Urinary bladder (tissue), 4 donors: ENCODE data around the gene ASB15. TPM values are rescaled to one million over a fixed set of nuclear protein-coding genes. Genes with fewer than 3 reads are reported as not detected.
"Not testable (repeated sequence)": the region's sequence is repeated elsewhere in the genome, so short reads cannot be mapped to it uniquely, and the experiment has no call there.

Source experiments
- DNase-seq: peaks from one replicate; pipeline ENCODE4 v3.0.0-alpha.2; 2015; ENCODE audit errors: extremely low spot score
- H3K27ac ChIP-seq: one replicate; pipeline ENCODE4 v1.5.1; 2013; ENCODE audit warnings: low read depth, mild to moderate bottlenecking, moderate library complexity
- H3K36me3 ChIP-seq: one replicate; pipeline ENCODE4 v1.6.1; 2013; ENCODE audit warnings: mild to moderate bottlenecking, moderate library complexity; ENCODE audit not compliant: insufficient read depth
- H3K4me1 ChIP-seq: one replicate; pipeline ENCODE4 v1.6.1; 2013; ENCODE audit warnings: mild to moderate bottlenecking, moderate library complexity; ENCODE audit not compliant: insufficient read depth
- H3K4me3 ChIP-seq: one replicate; pipeline ENCODE4 v1.5.1; 2013; ENCODE audit warnings: low read depth, low read length
- WGBS: extraction: QIAGEN DNeasy Blood & Tissue Kit; methylation state at CpG from one replicate; pipeline ENCODE4 v1.1.7; 2013; 5-methylcytosine and 5-hydroxymethylcytosine counted together
- polyA plus RNA-seq: library from polyadenylated mRNA; stranded (reverse); fragments of 200-250 nt; gene quantifications from one replicate; pipeline ENCODE4 v1.2.3, GENCODE V29; 2013
- total RNA-seq: library from RNA; depleted of rRNA; stranded (reverse); fragments of >200 nt; gene quantifications from one replicate; pipeline ENCODE4 v1.2.3, GENCODE V29; 2014
- donor health status: healthy with polysubstance abuse.
- donor health status: healthy.

The ASB15 gene
- 0.11 TPM for total RNA-seq
- not detected for polyA plus RNA-seq

GRCh38 chr7:123601530-123601929 is at the start of gene ASB15:
Gene ASB15, plus strand, starts transcription at chr7:123601821. Its CDS starts 12,682 bp downstream, at chr7:123614503.
- Histone ChIP-seq H3K4me3 (no peak within 1 kb of the TSS), H3K36me3 (no peaks in the 10 kb centered on the region), H3K4me1 (no peaks in the 10 kb centered on the region), H3K27ac (no peak within 1 kb of the TSS)
- 67% methylated on average over 4 of the region's 4 CpGs for WGBS
- no peak for DNase-seq

GRCh38 chr7:123552134-123552533 is 49.5 kb upstream of the ASB15 start:
- not testable (repeated sequence) for H3K27ac ChIP-seq, H3K4me1 ChIP-seq, DNase-seq, H3K36me3 ChIP-seq, H3K4me3 ChIP-seq

- DNase-seq: no peak
- no peak overlapping the region for H3K27ac ChIP-seq
- H3K36me3 ChIP-seq: peaks cover 3% of the 10 kb centered on the region
- H3K4me1 ChIP-seq: peaks cover 2% of the 10 kb centered on the region
- WGBS: 97% methylated on average over 2 of the region's 2 CpGs
- no peak overlapping the region for H3K4me3 ChIP-seq
Measured at GRCh38 chr7:123552641-123553040, 49.0 kb upstream of the ASB15 start.

- Histone ChIP-seq H3K4me1 (peaks cover 2% of the 10 kb centered on the region), H3K4me3 (no peak overlapping the region), H3K36me3 (peaks cover 3% of the 10 kb centered on the region), H3K27ac (no peak overlapping the region)
- no peak for DNase-seq
- WGBS: 86% methylated on average over 3 of the region's 3 CpGs
Measured at GRCh38 chr7:123553159-123553558, 48.5 kb upstream of the ASB15 start.

- DNase-seq: no peak
- Histone ChIP-seq H3K36me3 (no peaks in the 10 kb centered on the region), H3K4me1 (peaks cover 2% of the 10 kb centered on the region), H3K27ac (no peak overlapping the region), H3K4me3 (no peak overlapping the region)
Measured at GRCh38 chr7:123555484-123555883, 46.1 kb upstream of the ASB15 start.

- 3% methylated on average over 12 of the region's 12 CpGs for WGBS
- H3K27ac ChIP-seq: peak overlapping the region; percentile 78
- peaks cover 2% of the 10 kb centered on the region for H3K4me1 ChIP-seq
- no peak for DNase-seq
- H3K36me3 ChIP-seq: no peaks in the 10 kb centered on the region
- peak overlapping the region; percentile 82 for H3K4me3 ChIP-seq
Measured at GRCh38 chr7:123557016-123557397, 44.6 kb upstream of the ASB15 start.

GRCh38 chr7:123557398-123558288 is 44.0 kb upstream of the ASB15 start, which contains the start of gene NDUFA5:
Gene NDUFA5, minus strand, starts transcription at chr7:123557818. Its CDS starts 23 bp downstream, at chr7:123557795.
- under 1% methylated on average over 40 of the region's 40 CpGs for WGBS
- Histone ChIP-seq H3K4me3 (peak within 1 kb of the TSS; percentile 82), H3K4me1 (peaks cover 2% of the 10 kb centered on the region), H3K27ac (peak within 1 kb of the TSS; percentile 78), H3K36me3 (no peaks in the 10 kb centered on the region)
- peak; percentile 98 for DNase-seq

- Histone ChIP-seq H3K4me3 (peak overlapping the region; percentile 82), H3K36me3 (no peaks in the 10 kb centered on the region), H3K4me1 (peaks cover 2% of the 10 kb centered on the region), H3K27ac (peak overlapping the region; percentile 76)
- DNase-seq: no peak
- WGBS: 55% methylated on average over 4 of the region's 4 CpGs
Measured at GRCh38 chr7:123558289-123558874, 43.2 kb upstream of the ASB15 start.

- no peak overlapping the region for H3K27ac ChIP-seq
- no peak for DNase-seq
- no peak overlapping the region for H3K4me3 ChIP-seq
- no peaks in the 10 kb centered on the region for H3K4me1 ChIP-seq
- H3K36me3 ChIP-seq: no peaks in the 10 kb centered on the region
Measured at GRCh38 chr7:123562121-123562520, 39.5 kb upstream of the ASB15 start.

- no peak overlapping the region for H3K4me3 ChIP-seq
- DNase-seq: no peak
- H3K4me1 ChIP-seq: no peaks in the 10 kb centered on the region
- no peak overlapping the region for H3K27ac ChIP-seq
- no peaks in the 10 kb centered on the region for H3K36me3 ChIP-seq
- WGBS: 50% methylated on average over 2 of the region's 2 CpGs
Measured at GRCh38 chr7:123569352-123570010, 32.1 kb upstream of the ASB15 start.

- DNase-seq: no peak
- Histone ChIP-seq H3K27ac (no peak overlapping the region), H3K36me3 (no peaks in the 10 kb centered on the region), H3K4me1 (no peaks in the 10 kb centered on the region), H3K4me3 (no peak overlapping the region)
- 57% methylated on average over 4 of the region's 4 CpGs for WGBS
Measured at GRCh38 chr7:123570390-123571182, 31.0 kb upstream of the ASB15 start.

- no peaks in the 10 kb centered on the region for H3K36me3 ChIP-seq
- H3K27ac ChIP-seq: no peak overlapping the region
- WGBS: 59% methylated on average over 1 of the region's 1 CpG
- no peak overlapping the region for H3K4me3 ChIP-seq
- no peaks in the 10 kb centered on the region for H3K4me1 ChIP-seq
- no peak for DNase-seq
Measured at GRCh38 chr7:123571187-123571586, 30.4 kb upstream of the ASB15 start.

- no peaks in the 10 kb centered on the region for H3K4me1 ChIP-seq
- WGBS: 87% methylated on average over 1 of the region's 1 CpG
- no peak overlapping the region for H3K4me3 ChIP-seq
- DNase-seq: no peak
- no peak overlapping the region for H3K27ac ChIP-seq
- H3K36me3 ChIP-seq: no peaks in the 10 kb centered on the region
Measured at GRCh38 chr7:123571684-123572083, 29.9 kb upstream of the ASB15 start.
